HL-60 (cell line): ENCODE results near the gene RXRG.

Experiments used
- DNase-seq, 2 experiments: peaks; one replicate each; pipeline ENCODE4 v3.0.0-alpha.2; 2010 to 2020; ENCODE audit warnings: low read depth in 1 of 2, low spot score in 1 of 2
- H3K27ac ChIP-seq: fragments of 250-450 bp; sonication (Bioruptor Pico); replicated peaks from 2 replicates; pipeline ENCODE4 v1.5.1; 2020; ENCODE audit warnings: mild to moderate bottlenecking, moderate library complexity
- H3K27me3 ChIP-seq: fragments of 250-450 bp; sonication (Bioruptor Pico); 2 replicates; pipeline ENCODE4 v1.5.1; 2021; ENCODE audit warnings: mild to moderate bottlenecking, moderate library complexity; ENCODE audit not compliant: insufficient read depth, poor library complexity, severe bottlenecking
- H3K4me3 ChIP-seq: replicated peaks from 2 replicates; pipeline ENCODE4 v1.5.1; 2011; ENCODE audit warnings: mild to moderate bottlenecking, control low read depth, low read length; ENCODE audit not compliant: insufficient read depth
- GABPA ChIP-seq: IDR thresholded peaks from 2 replicates; pipeline ENCODE4 v1.6.1; 2012; ENCODE audit warnings: low read depth
- POLR2AphosphoS5 ChIP-seq: IDR thresholded peaks from 2 replicates; pipeline ENCODE4 v1.6.1; 2012; ENCODE audit warnings: low read depth
- REST ChIP-seq: IDR thresholded peaks from 2 replicates; pipeline ENCODE4 v1.6.1; 2012; ENCODE audit warnings: low read depth; ENCODE audit not compliant: insufficient replicate concordance
- SPI1 ChIP-seq: IDR thresholded peaks from 2 replicates; pipeline ENCODE4 v1.6.1; 2012; ENCODE audit warnings: low read depth, mild to moderate bottlenecking, borderline replicate concordance
- TF ChIP-seq, protein P1 (sequence below): IDR thresholded peaks from one replicate; pipeline ENCODE4 v1.5.1; 2011; ENCODE audit warnings: low read length, control low read depth, inconsistent platforms; ENCODE audit not compliant: insufficient read depth

Gene RXRG

DNA sequence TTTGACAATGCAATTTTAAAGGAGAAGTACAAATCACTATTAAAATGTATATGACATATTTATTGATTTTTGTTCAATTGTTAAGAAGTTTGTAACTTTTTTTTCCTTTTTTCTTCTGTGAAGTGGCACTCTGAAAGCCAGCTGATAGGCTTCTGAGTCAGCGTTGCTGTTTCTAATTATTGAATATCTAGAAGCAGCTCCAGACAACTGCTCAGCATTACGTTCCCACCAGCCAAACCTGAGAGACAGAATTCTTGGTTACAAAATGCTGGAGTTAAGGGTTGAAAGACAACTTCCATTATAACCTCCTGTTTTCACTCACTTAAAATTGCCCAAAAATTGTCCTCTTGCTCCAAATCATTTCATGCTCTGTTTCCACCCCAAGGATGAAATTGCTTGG is 57.0 kb downstream of the RXRG start:
- peaks cover 54% of the 10 kb centered on the region for H3K27me3 ChIP-seq
- no peak overlapping the region for H3K27ac ChIP-seq
- TF ChIP-seq, protein P1, sequence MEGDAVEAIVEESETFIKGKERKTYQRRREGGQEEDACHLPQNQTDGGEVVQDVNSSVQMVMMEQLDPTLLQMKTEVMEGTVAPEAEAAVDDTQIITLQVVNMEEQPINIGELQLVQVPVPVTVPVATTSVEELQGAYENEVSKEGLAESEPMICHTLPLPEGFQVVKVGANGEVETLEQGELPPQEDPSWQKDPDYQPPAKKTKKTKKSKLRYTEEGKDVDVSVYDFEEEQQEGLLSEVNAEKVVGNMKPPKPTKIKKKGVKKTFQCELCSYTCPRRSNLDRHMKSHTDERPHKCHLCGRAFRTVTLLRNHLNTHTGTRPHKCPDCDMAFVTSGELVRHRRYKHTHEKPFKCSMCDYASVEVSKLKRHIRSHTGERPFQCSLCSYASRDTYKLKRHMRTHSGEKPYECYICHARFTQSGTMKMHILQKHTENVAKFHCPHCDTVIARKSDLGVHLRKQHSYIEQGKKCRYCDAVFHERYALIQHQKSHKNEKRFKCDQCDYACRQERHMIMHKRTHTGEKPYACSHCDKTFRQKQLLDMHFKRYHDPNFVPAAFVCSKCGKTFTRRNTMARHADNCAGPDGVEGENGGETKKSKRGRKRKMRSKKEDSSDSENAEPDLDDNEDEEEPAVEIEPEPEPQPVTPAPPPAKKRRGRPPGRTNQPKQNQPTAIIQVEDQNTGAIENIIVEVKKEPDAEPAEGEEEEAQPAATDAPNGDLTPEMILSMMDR: no peak
- no peak for DNase-seq
- H3K4me3 ChIP-seq: no peak overlapping the region

- Histone ChIP-seq H3K27ac (no peak overlapping the region), H3K27me3 (peaks cover 51% of the 10 kb centered on the region), H3K4me3 (no peak overlapping the region)
- DNase-seq: no peak
- TF ChIP-seq REST: no peak
- TF ChIP-seq, protein P1: no peak
- no peak for TF ChIP-seq POLR2AphosphoS5
- no peak for TF ChIP-seq GABPA
- no peak for TF ChIP-seq SPI1
These were observed 57.4 kb downstream of the RXRG start for GRCh38 chr1:165387505-165387904.

DNA sequence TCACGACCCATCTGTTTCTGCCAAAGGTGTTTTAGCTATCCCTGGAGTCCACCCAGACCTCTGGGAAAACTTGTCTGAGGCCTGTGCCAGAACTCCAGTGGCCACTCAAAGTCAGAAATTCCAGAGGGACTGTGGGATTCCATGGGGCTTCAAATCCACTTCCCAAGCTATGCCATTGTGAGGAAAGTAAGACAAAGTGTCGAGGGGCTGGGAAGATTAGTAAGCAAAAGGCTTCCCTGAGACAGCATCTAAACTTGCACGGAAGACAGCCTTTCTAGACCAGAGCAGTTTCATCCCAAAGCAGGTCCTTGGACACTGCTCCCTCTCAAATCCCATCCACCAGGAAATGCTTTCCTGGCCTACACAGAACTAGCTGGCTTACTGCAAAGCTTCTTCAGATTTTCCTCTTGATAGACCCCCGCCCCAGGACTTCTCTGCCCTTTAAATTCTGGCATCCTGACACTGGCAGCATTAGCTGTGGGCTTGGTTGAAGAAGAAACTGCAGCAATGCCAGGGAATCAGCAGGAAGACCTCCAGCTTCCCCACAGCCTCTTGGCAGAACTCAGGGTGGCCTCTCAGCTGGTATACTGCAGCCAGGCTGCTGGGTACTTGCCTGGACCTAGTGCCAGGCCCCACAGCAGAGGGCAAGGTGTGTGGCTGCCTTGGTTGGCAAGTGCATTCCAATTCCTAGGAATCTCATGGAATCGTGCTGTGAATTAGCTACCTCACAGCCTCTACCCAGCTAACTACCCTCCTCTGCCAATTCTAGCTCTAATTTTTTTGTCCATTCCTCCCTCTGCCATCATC is 61.1 kb downstream of the RXRG start:
- no peak for DNase-seq
- Histone ChIP-seq H3K27me3 (peaks cover 28% of the 10 kb centered on the region), H3K4me3 (no peak overlapping the region), H3K27ac (no peak overlapping the region)
- TF ChIP-seq REST (no peak), SPI1 (no peak), POLR2AphosphoS5 (no peak), GABPA (no peak)
- TF ChIP-seq, protein P1: no peak

DNA sequence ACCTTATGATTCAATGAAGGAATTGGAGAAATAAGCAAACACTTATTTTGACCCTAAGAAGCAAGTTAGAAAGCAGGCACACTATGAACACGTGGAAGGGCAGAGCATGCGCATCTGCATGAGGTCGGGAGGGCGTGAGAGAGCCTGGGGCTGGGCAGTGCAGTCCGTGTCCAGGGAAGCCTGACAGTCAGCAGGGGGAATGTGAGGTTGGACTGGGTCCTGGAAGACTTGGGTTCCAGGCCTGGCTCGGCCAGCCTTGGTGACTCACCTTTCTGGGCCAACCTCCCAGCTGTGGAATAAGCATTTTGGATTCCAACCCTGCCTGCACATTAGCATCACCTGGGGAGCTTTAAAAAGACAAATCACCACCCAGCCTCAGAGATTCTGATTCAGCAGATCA is 61.9 kb downstream of the RXRG start:
- Histone ChIP-seq H3K27ac (no peak overlapping the region), H3K4me3 (no peak overlapping the region), H3K27me3 (peaks cover 21% of the 10 kb centered on the region)
- no peak for DNase-seq
- TF ChIP-seq, protein P1: no peak
- TF ChIP-seq REST (no peak), GABPA (no peak), POLR2AphosphoS5 (no peak), SPI1 (no peak)
